A549 (cell line): ENCODE measurements around the gene C19orf33.

Source experiments
- CBX2 ChIP-seq: fragments of 200-600 bp; sonication (generic); IDR thresholded peaks from 2 replicates; pipeline ENCODE4 v1.6.1; 2016; ENCODE audit warnings: low read depth, mild to moderate bottlenecking, borderline replicate concordance
- CTCF ChIP-seq: fragments of >200 bp; sonication (Bioruptor Twin); formaldehyde crosslinking; IDR thresholded peaks from 3 replicates; pipeline ENCODE4 v1.5.1; 2016
- MAZ ChIP-seq: fragments of 150-350 bp; IDR thresholded peaks from 2 replicates; pipeline ENCODE4 v1.6.1; 2014; ENCODE audit warnings: antibody characterized with exemption, low read depth, low read length, borderline replicate concordance
- POLR2A ChIP-seq: IDR thresholded peaks from 2 replicates; pipeline ENCODE4 v1.6.1; 2012; ENCODE audit warnings: mild to moderate bottlenecking, low read length
- RFX5 ChIP-seq: fragments of 450-650 bp; IDR thresholded peaks from 2 replicates; pipeline ENCODE4 v1.7.1; 2014; ENCODE audit warnings: antibody characterized with exemption, mild to moderate bottlenecking, moderate library complexity

DNA sequence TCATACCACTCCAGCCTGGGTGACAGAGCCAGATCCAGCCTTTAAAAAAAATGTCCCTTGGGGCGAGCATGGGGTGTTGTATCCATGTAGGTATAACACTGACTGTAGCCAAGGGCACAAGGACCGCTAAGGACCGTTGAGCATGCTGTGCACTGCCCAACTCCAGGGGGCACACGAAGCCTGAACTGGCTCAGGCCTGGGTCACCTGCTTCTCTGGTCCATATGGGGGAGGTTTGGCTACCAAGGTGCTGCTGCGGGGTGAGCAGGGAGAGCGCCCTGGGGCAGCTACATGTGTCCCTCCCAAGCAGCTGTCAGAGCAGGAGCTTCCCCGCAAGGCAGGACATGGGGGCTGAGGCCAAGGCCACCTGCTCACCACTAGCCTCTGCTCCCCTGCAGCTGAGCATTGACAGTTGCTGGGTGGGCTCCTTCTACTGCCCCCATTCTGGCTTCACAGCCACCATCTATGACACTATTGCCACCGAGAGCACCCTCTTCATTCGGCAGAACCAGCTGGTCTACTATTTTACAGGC, 47.9 kb downstream of the C19orf33 start:
- TF ChIP-seq POLR2A (no peak), CTCF (no peak), RFX5 (no peak), CBX2 (no peak), MAZ (no peak)
